A549 (cell line): ENCODE results near the gene CDK9. TPM values are rescaled to one million over a fixed set of nuclear protein-coding genes. Genes with fewer than 3 reads are reported as not detected.

Source experiments
- ATAC-seq, 2 experiments: fragments of 200-7000 bp in 1 of 2; fragments of >200 bp in 1 of 2; cut with Nextera tagmentation in 1 of 2; cut with Tn5 transposase in 1 of 2; 3 replicates each; pipeline versions ENCODE4 v1.8.0 to v1.9.1; 2018 to 2020; ENCODE audit warnings: mild to moderate bottlenecking in 1 of 2, moderate library complexity in 1 of 2
- CTCF ChIA-PET: fragments of 300-600 bp; sonication (Branson Sonifier 250); formaldehyde crosslinking; extraction: SDS; loops from one replicate; lab custom pipeline; 2021; ENCODE audit warnings: antibody characterized with exemption, inconsistent platforms; lab: Yijun Ruan, JAX
- POLR2A ChIA-PET: fragments of 350-600 bp; formaldehyde crosslinking; extraction: SDS; loops from one replicate; lab custom pipeline; 2021; ENCODE audit warnings: antibody characterized with exemption, inconsistent platforms; lab: Yijun Ruan, JAX
- DNase-seq, 2 experiments: peaks; one replicate each; pipeline versions ENCODE4 v3.0.0 to v3.0.0-alpha.2; 2011 to 2016; ENCODE audit warnings: low read depth in 1 of 2, low spot score in 1 of 2
- FAIRE-seq: peaks from 2 replicates; lab custom pipeline; 2011; peaks lifted over from hg19 to GRCh38; lab: Jason Lieb, UNC
- H3K27ac ChIP-seq, 2 experiments: fragments of >200 bp; sonication (Bioruptor Twin); formaldehyde crosslinking; 3 replicates each; pipeline ENCODE4 v1.5.1; 2016 to 2017
- H3K4me1 ChIP-seq: fragments of >200 bp; sonication (Bioruptor Twin); formaldehyde crosslinking; 3 replicates; pipeline ENCODE4 v1.6.1; 2016
- H3K4me2 ChIP-seq: fragments of >200 bp; sonication (Bioruptor Twin); formaldehyde crosslinking; 3 replicates; pipeline ENCODE4 v1.6.1; 2016
- H3K4me3 ChIP-seq: fragments of >200 bp; sonication (Bioruptor Twin); formaldehyde crosslinking; 3 replicates; pipeline ENCODE4 v1.5.1; 2016
- H3K9me3 ChIP-seq: fragments of >200 bp; sonication (Bioruptor Twin); formaldehyde crosslinking; 3 replicates; pipeline ENCODE4 v1.6.1; 2016
- BHLHE40 ChIP-seq: IDR thresholded peaks from 2 replicates; pipeline ENCODE4 v1.6.1; 2012; ENCODE audit warnings: low read depth, low read length, inconsistent platforms
- CTCF ChIP-seq: fragments of >200 bp; sonication (Bioruptor Twin); formaldehyde crosslinking; IDR thresholded peaks from 3 replicates; pipeline ENCODE4 v1.5.1; 2016
- EHMT2 ChIP-seq: fragments of 200-600 bp; sonication (generic); IDR thresholded peaks from 2 replicates; pipeline ENCODE4 v1.6.1; 2016; ENCODE audit warnings: antibody characterized with exemption, low read depth, mild to moderate bottlenecking, moderate library complexity
- ESRRA ChIP-seq: fragments of 150-350 bp; IDR thresholded peaks from 2 replicates; pipeline ENCODE4 v1.6.1; 2014; ENCODE audit warnings: mild to moderate bottlenecking, low read length, borderline replicate concordance
- FOSL2 ChIP-seq, 2 experiments: fragments of 450-650 bp in 1 of 2; fragments of >200 bp in 1 of 2; sonication (Bioruptor Twin) in 1 of 2; formaldehyde crosslinking; IDR thresholded peaks; 2 replicates each; pipeline versions ENCODE4 v1.5.0 to v1.6.1; 2016 to 2020; ENCODE audit warnings: mild to moderate bottlenecking in 1 of 2, moderate library complexity in 1 of 2
- FOXS1 ChIP-seq: fragments of 250-450 bp; sonication (Bioruptor Pico); IDR thresholded peaks from 2 replicates; pipeline ENCODE4 v1.5.0; 2020; ENCODE audit warnings: mild to moderate bottlenecking, moderate library complexity
- HES2 ChIP-seq: fragments of >200 bp; sonication (Bioruptor Twin); formaldehyde crosslinking; IDR thresholded peaks from 2 replicates; pipeline ENCODE4 v1.6.1; 2016
- HEYL ChIP-seq: fragments of 250-450 bp; sonication (Bioruptor Pico); IDR thresholded peaks from 2 replicates; pipeline ENCODE4 v1.8.0; 2021; ENCODE audit warnings: mild to moderate bottlenecking, moderate library complexity
- HOXB5 ChIP-seq: fragments of 250-450 bp; sonication (Bioruptor Pico); IDR thresholded peaks from 2 replicates; pipeline ENCODE4 v1.5.0; 2020; ENCODE audit warnings: mild to moderate bottlenecking, moderate library complexity
- JUNB ChIP-seq: fragments of >200 bp; sonication (Bioruptor Twin); formaldehyde crosslinking; IDR thresholded peaks from 2 replicates; pipeline ENCODE4 v1.6.1; 2016
- KDM1A ChIP-seq: fragments of 200-600 bp; sonication (generic); IDR thresholded peaks from 2 replicates; pipeline ENCODE4 v1.6.1; 2016; ENCODE audit warnings: low read depth, mild to moderate bottlenecking
- RAD21 ChIP-seq, 2 experiments: fragments of >200 bp in 1 of 2; sonication (Bioruptor Twin) in 1 of 2; formaldehyde crosslinking in 1 of 2; IDR thresholded peaks in 1 of 2; conservative IDR thresholded peaks in 1 of 2; 2 replicates in 1 of 2; 3 replicates in 1 of 2; pipeline ENCODE4 v1.6.1; 2012 to 2018; ENCODE audit warnings: inconsistent platforms in 1 of 2
- REST ChIP-seq: fragments of 200-600 bp; sonication (generic); IDR thresholded peaks from 2 replicates; pipeline ENCODE4 v1.6.1; 2016; ENCODE audit warnings: antibody characterized with exemption, mild to moderate bottlenecking, moderate library complexity
- RNF2 ChIP-seq: fragments of 200-600 bp; sonication (generic); IDR thresholded peaks from 2 replicates; pipeline ENCODE4 v1.6.1; 2016; ENCODE audit warnings: low read depth, mild to moderate bottlenecking, antibody characterized with exemption, moderate library complexity, borderline replicate concordance
- TFCP2L1 ChIP-seq: fragments of 250-450 bp; sonication (Bioruptor Pico); IDR thresholded peaks from 2 replicates; pipeline ENCODE4 v1.5.0; 2021; ENCODE audit warnings: mild to moderate bottlenecking
- USF2 ChIP-seq: fragments of 450-650 bp; IDR thresholded peaks from 2 replicates; pipeline ENCODE4 v1.6.1; 2014; ENCODE audit warnings: antibody characterized with exemption
- ZFP36 ChIP-seq: fragments of 450-650 bp; IDR thresholded peaks from 2 replicates; pipeline ENCODE4 v1.6.1; 2014; ENCODE audit warnings: borderline replicate concordance; ENCODE audit not compliant: partially characterized antibody
- ZNF302 ChIP-seq: fragments of 250-450 bp; sonication (Bioruptor Pico); IDR thresholded peaks from 2 replicates; pipeline ENCODE4 v1.9.0; 2021; ENCODE audit warnings: inconsistent platforms, mild to moderate bottlenecking, moderate library complexity
- ZSCAN20 ChIP-seq: fragments of 250-450 bp; sonication (Bioruptor Pico); IDR thresholded peaks from 2 replicates; pipeline ENCODE4 v1.8.0; 2022; ENCODE audit warnings: mild to moderate bottlenecking, moderate library complexity
- WGBS: methylation state at CpG from one replicate; pipeline ENCODE4 v1.1.6; 2017; ENCODE audit errors: missing lambda C conversion rate; 5-methylcytosine and 5-hydroxymethylcytosine counted together
- polyA plus RNA-seq, 4 experiments: library from polyadenylated mRNA; depleted of rRNA in 3 of 4; stranded (reverse); fragments of >200 nt; fragmentation: RNase III in 1 of 4; extraction: RNeasy Plus Mini Kit Qiagen cat#74134 plus additional on column Dnase treatment in 1 of 4; gene quantifications; 2 replicates in 3 of 4; 3 replicates in 1 of 4; pipeline ENCODE4 v1.2.3, GENCODE V29; 2011 to 2017

CDK9 gene
- polyA plus RNA-seq, 2 of the 4 experiments (the other 2 are of a cell fraction), result 43.8 to 45.7 TPM

- ATAC-seq, result no peak
- H3K4me1 ChIP-seq, result peaks cover 8% of the 10 kb centered on the region
- FAIRE-seq, result no peak
- ChIA-PET POLR2A (no interaction called here), CTCF (interaction anchor here (0.6 to 7.5 kb wide), 9 partner anchors 12 to 176 kb away, joined by 3 to 55 read pairs (median 3); partner anchors contain the start of genes SH2D3C and TOR2A)
- no peak for DNase-seq
- H3K9me3 ChIP-seq, result no peaks in the 10 kb centered on the region
- no peak overlapping the region for H3K4me3 ChIP-seq
- TF ChIP-seq USF2, result no peak
- no peak for TF ChIP-seq ZFP36
- TF ChIP-seq TFCP2L1 (CRISPR knock-in tag), result no peak
- TF ChIP-seq KDM1A, result no peak
- no peak for TF ChIP-seq FOSL2 (IDR thresholded peaks at IDR 0.05)
- TF ChIP-seq FOSL2 (CRISPR knock-in tag; IDR thresholded peaks at IDR 0.05), result no peak
- TF ChIP-seq HEYL (CRISPR knock-in tag), result no peak
- no peak for TF ChIP-seq RNF2
- TF ChIP-seq ZSCAN20, result no peak
- no peak for TF ChIP-seq HOXB5 (CRISPR knock-in tag)
- TF ChIP-seq ESRRA, result no peak
- TF ChIP-seq EHMT2, result no peak
- TF ChIP-seq JUNB, result no peak
- no peak for TF ChIP-seq HES2
- TF ChIP-seq BHLHE40, result no peak
- WGBS, result 46% methylated on average over 11 of the region's 15 CpGs
- H3K27ac ChIP-seq, result no peak overlapping the region
- H3K4me2 ChIP-seq, result no peak overlapping the region
Measured at GRCh38 chr9:127746959-127747569, 38.8 kb upstream of the CDK9 start.

GRCh38 chr9:127749090-127749787, 36.6 kb upstream of the CDK9 start:
- Histone ChIP-seq H3K27ac (no peak overlapping the region), H3K4me2 (no peak overlapping the region), H3K4me3 (no peak overlapping the region), H3K4me1 (peaks cover 1% of the 10 kb centered on the region), H3K9me3 (no peaks in the 10 kb centered on the region)
- FAIRE-seq (no peak), ATAC-seq (no peak), DNase-seq (no peak)
- ChIA-PET POLR2A (no interaction called here), CTCF (interaction anchor here (1.2 to 7.5 kb wide), 3 partner anchors 14 to 33 kb away, joined by 4 to 55 read pairs (median 4); partner anchors contain the start of gene TOR2A)
- 76% methylated on average over 19 of the region's 26 CpGs for WGBS
- no peak for TF ChIP-seq ZFP36
- no peak for TF ChIP-seq EHMT2
- no peak for TF ChIP-seq CTCF

- ChIA-PET POLR2A (no interaction called here), CTCF (interaction anchor here (1.0 to 1.7 kb wide), 6 partner anchors 9 to 247 kb away, joined by 3 to 6 read pairs (median 4); partner anchors contain the start of gene TOR2A)
- no peaks in the 10 kb centered on the region for H3K9me3 ChIP-seq
- TF ChIP-seq ZNF302 (no peak), HES2 (no peak), FOXS1 (CRISPR knock-in tag) (no peak), EHMT2 (peak; percentile 91), RAD21 (conservative IDR thresholded peaks at IDR 0.05 in 1 of 2, IDR thresholded peaks at IDR 0.05 in 1 of 2) (no peak), REST (peak; percentile 96)
- 0 out of 6 replicates have a peak, but pooled peaks of 1 of the 2 experiments have one; percentile 19 for ATAC-seq
- 5% methylated on average over 10 of the region's 10 CpGs for WGBS
- H3K27ac ChIP-seq, result no peak overlapping the region
- no peak for FAIRE-seq
- H3K4me1 ChIP-seq, result peaks cover 14% of the 10 kb centered on the region
- no peak overlapping the region for H3K4me3 ChIP-seq
- DNase-seq, result no peak
- no peak overlapping the region for H3K4me2 ChIP-seq
Measured at GRCh38 chr9:127751269-127752054, 34.4 kb upstream of the CDK9 start.
